IPS-NIHi7 (cell line): ENCODE data around the gene DZIP1L.
"Not testable (repeated sequence)": the region's sequence is repeated elsewhere in the genome, so short reads cannot be mapped to it uniquely, and the experiment has no call there.

Experiments
- DNase-seq: peaks from one replicate; pipeline ENCODE4 v3.0.0; 2012; ENCODE audit warnings: mixed read lengths; ENCODE audit errors: extremely low spot score

DZIP1L gene

DNA sequence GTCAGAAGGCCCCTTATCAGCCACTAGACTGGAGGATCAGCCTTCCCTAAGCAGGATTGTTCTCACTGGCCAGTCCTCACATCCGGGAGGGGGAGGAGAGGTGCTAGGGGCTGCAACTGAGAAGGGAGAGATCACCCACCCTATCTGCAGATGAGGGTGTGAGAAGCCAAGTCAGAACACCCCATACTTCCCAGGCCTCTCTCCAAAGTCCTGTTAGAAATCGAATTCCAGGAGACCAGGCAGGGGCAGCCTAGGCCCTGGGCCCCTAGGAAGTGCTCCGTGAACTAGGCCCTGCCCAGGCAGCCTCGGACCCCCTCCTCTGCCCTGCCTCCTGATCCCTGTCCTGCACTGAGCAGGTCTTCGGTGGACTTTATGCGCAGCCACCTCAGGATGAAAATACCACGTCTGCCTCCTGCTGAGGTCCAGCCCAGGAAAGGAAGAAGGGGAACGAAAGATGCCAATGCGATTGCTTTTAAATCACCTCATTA, 933 bp downstream of the DZIP1L start:
- peak; percentile 38 for DNase-seq

DNA sequence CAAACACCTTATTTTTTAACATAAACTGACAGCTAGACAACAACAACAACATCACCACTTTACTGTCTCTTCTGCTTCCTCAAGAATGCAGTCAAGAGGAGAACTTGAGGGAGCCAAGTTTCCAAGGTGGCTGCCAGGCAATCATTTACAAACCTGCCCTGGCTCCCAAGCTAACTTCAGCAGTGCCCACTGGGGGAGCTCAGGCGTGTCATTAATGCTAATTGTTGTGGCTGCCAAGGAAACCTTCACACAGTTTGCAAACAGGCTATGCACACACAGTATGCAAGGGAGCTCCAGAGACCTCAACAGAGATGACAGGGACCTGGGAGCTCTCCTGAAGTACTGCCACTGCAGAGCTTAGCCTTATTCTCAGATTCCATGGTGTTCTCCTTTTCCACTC, 2.1 kb downstream of the DZIP1L start:
- no peak for DNase-seq

- DNase-seq = no peak
These were observed 3.0 kb downstream of the DZIP1L start for GRCh38 chr3:138112362-138112761.

DNA sequence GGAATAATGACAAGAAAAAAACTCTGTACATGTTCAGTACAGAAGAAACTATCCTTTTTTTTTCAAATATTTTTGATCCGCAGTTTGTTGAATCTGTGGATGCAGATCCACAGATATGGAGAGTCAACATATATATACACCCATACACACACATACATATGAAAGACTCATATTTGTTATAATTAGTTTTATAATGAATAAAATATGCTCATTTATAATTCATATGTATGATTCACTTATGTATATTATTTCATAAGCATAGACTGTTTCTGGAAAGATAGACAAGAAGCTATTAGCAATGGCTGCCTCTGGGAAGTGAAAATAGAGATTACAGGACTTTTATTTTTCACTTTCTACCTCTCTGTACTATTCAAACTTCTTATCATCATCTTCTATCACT, 9.8 kb downstream of the DZIP1L start:
- DNase-seq = no peak

DNA sequence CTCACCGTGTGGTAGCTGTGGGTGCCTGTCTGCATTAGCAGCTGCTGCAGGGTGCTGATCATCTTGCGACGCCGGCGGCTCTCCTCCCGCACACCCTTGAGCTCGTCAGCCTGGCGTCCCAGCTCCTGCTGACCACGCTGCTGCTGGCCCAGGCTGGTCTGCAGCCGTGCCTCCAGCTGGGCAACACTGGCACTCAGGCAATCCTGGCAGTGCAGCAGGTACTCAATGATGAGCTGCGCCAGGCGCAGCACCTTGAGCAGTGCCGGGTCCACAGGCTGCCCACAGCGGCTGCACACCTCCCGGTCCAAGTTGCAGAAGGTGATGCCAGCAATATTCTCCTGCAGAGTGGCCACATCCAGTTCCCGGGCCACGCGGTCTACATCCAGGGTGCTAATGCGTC, 11.9 kb downstream of the DZIP1L start:
- DNase-seq = no peak

- DNase-seq = peak; percentile 48
These were observed 14.0 kb downstream of the DZIP1L start for GRCh38 chr3:138101351-138101940.

DNA sequence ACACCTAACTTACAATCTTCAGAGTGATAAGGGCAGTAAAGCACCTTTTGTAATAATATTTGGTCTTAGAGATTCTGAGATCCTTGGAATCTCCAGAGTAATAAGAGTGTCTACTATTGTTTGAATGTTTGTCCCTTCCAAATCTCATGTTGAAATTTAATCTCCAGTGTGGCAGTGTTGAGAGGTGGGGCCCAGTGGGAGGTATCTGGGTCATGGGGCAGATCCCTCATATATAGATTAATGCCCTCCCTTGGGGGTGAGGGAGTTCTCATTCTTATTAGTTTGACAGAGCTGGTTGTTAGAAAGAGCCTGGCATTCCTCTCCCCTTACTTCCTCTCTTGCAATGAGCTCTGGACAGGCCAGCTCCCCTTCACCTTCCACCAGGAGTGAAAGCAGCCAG, 16.0 kb downstream of the DZIP1L start:
- no peak for DNase-seq

GRCh38 chr3:138097192-138098172, 17.9 kb downstream of the DZIP1L start:
- peak; percentile 73 for DNase-seq

DNA sequence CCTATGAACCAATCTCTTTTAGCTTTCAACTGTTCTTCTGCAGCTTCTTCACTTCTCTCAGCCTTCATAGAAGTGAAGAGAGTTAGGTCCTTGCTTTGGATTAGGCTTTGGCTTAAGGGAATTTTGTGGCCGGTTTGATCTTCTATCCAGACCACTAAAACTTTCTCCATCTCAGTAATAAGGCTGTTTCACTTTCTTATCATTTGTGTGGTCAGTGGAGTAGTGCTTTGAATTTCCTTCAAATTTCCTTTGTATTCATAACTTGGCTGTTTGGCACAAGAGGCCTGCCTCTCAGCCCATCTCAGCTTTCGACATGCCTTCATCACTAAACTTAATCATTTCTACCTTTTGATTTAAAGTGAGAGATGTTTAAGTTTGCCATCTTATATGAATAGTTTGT, 21.7 kb downstream of the DZIP1L start:
- no peak for DNase-seq

DNA sequence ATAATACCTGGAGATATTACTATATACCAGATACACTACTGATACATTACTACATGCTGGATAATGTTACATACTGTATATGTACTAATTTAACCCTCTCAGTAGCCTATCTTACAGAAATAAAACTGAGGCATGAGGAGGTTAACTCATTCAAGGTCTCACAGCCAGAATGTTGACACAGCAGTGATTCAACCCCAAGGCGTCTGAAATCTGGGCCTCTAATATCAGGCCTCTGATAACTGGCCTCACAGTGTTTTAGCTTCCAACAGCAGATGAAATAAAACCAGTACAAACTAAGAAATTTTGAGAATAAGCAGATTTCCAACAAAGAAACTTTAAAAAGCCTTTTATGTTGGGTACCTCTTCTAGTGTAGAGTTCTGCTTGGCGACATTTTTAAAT, 23.4 kb downstream of the DZIP1L start:
- no peak for DNase-seq

GRCh38 chr3:138089091-138089490, 26.3 kb downstream of the DZIP1L start:
- no peak for DNase-seq

- DNase-seq = not testable (repeated sequence)
These were observed 29.7 kb downstream of the DZIP1L start for GRCh38 chr3:138085745-138086144.

DNA sequence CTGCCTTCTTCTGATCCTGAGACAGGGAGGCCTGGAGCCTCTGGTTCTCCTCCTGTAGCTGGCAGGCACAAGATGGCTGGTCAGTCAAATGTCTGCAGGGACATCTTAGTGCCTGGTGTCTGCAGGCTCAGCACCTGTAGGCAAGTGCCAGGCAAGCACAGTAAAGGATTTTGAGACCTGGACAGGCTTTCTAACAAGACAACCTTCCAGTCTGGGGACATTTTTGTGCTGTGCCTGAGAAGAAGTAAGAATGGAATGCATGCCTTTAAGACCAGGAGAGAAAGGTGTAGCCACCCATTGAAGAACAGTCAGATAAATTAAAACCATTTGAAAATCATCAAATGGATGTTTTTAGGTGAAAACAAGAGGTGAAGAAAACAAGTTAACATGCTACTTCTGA, 31.2 kb downstream of the DZIP1L start:
- no peak for DNase-seq

- no peak for DNase-seq
These were observed 32.4 kb downstream of the DZIP1L start for GRCh38 chr3:138082992-138083386.

DNA sequence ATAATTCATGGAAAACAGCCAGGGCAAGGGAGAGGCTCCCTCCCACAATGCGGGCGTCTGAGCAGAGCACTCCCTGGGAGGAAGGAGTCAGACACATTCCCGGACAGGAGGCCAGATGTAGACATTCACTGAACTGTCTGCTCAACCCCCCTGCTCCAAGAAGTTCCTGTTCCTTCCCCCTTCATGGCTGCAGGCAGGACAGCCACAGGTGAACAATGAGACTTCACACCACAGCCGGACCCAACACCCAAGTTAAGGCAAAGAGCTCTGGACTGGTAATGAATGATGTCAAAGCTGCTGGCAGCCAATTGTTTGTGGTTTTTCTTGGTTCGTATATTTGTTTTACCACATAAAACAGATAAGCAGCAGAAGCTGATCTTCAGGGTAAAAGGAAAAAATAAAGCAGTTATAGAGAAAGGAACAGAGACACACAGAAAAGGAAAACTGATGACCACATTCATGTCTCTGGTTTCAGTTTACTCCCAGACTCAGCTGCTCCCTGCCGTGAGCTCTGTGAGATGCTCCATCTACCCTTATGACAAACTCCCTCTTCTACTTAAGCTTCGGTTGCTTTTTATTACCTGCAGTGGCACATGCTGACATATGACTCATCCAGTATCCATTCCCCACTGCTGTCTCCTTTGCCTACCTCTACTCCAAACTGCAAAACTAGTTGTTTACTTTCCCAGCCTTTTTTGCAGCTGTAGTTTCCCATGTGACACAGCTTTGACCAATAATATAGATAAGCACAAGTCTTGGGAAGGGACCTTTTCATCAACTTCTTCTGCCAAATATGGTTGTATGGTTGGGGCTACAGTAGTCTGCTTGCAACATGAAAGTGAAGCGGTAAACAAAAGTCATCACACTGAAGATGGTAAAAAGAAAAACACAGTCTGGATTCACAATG, 33.1 kb downstream of the DZIP1L start:
- DNase-seq = peak; percentile 35

DNA sequence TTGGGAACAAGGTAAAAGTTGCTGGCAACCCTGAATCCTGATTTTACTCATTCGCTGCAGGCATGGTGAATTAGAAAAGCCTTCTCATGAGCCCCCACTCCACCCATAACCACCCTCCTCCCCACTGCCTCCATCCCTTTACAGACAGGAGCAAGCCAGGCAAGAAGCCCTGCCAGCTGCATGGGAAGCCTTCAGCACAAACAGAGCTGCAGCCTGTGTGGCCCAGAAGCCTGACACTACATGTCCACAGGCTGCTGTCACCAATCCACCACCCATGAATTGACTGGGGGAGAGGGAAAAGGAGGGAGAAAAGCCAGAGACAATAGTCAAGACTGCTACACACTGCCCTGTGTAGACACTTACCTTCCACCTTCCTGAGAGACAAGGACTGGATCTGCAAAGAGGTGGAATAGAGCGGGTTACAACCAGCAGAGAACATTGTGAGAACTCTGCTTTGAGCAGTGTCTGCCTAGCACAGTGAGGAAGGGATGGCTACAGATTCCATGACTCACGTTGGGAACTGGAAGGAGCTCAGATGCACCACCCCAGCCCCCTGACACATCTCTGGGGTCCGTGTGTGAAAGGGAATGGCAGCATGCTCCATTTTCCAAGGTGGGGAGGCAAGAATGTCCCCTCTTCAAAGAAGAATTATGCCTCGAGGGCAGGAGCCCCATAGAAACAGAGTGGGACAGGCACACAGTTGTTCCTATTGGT, 33.9 kb downstream of the DZIP1L start:
- DNase-seq = no peak

GRCh38 chr3:138079901-138080300, 35.5 kb downstream of the DZIP1L start:
- DNase-seq = no peak

GRCh38 chr3:138078901-138079344, 36.5 kb downstream of the DZIP1L start:
- DNase-seq = no peak

DNA sequence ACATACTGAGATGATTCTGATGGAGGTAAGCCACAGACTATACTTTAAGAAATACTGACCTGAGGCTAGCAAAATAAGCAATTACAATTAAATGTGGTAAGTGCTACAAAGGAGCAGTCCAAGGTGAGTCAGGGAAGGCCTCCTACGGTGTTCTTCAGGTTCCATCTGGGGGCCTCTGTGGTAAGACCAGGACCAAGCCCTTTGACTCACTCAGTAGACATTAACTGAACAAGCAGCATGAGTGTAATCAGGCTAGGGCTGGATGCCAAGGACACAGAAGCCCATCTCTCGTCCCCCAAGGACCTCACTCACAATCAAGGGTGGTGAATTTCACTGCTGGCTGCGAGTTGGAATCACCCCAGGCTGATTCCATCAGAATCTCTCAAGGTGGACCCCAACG, 37.3 kb downstream of the DZIP1L start:
- DNase-seq = no peak

DNA sequence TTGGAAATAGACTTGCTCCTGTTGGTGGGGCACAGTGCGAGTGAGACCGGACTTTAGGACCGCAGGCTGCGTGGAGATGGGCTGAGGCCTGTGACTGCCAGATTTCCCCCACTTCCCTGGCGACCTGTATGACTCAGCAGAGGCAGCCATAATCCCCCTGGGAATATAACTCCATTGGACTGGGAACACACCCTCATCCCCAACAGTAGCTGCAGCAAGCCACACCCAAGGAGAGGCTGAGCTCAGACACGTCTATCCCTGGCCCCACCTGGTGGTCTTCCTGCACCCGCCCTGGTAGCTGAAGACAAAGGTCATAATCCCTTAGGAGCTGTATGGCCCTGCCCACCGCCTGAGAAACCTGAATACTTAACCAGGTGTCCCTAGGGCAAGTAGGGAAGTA, 42.6 kb downstream of the DZIP1L start:
- no peak for DNase-seq

GRCh38 chr3:138070006-138070405, 45.4 kb downstream of the DZIP1L start:
- no peak for DNase-seq
